Myocyte (in vitro differentiated cells): ENCODE results near the gene GCN1. TPM values are rescaled to one million over a fixed set of nuclear protein-coding genes. Genes with fewer than 3 reads are reported as not detected.

Experiments
- DNase-seq: peaks from one replicate; pipeline ENCODE4 v3.0.0-alpha.2; 2012; ENCODE audit warnings: low read depth
- microRNA-seq: library from miRNA; unstranded; fragments of <30 nt; microRNA quantifications from one replicate; pipeline ENCODE4, GENCODE V29; 2016
- total RNA-seq: library from RNA; depleted of rRNA; stranded (reverse); fragments of >200 nt; gene quantifications from 2 replicates; pipeline ENCODE4 v1.2.3, GENCODE V29; 2014

Gene GCN1
- total RNA-seq, 1 donor from 2014 or later, result 59.2 TPM

DNA sequence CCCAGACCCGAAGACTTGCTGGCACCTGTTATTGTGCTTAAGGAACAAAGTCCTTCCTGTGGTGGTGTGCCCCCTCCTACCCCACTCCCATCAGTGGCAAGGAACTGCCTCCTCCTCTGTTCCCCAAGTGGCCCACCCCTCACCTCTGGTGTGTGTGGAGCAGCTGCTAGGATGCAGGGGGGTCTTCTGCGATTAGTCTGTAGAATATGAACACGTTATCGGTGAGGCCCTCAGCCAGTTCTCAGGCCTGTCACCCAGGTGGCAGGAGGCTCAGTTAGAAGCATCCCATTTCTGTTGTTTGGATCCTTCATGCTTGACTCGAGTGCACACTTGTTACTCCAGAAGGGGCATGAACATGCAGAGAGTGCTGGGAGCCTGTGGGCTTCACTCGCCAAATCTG lies 117.3 kb downstream of the GCN1 start:
- DNase-seq, result no peak

Small RNA genes within 50 kb of the gene (microRNA-seq; reads per million reads assigned to microRNA genes)
- not detected for gene MIR4498

Other genes with a start within 250 kb of the GCN1 start
- 0.88 and 2.5 TPM in 2 replicates for gene BICDL1, start 205.5 kb downstream of the GCN1 start, total RNA-seq
- 18.9 and 20.8 TPM in 2 replicates for gene RAB35, start 78.0 kb downstream of the GCN1 start, total RNA-seq
- gene RPLP0, start 6.4 kb upstream of the GCN1 start, total RNA-seq, result 2,822 and 3,245 TPM in 2 replicates
- 98.8 and 128 TPM in 2 replicates for gene PXN, start 71.0 kb upstream of the GCN1 start, total RNA-seq
- not detected in 2 replicates for gene RNU4-2, start 97.2 kb upstream of the GCN1 start, total RNA-seq
- gene RNU4-1, start 98.5 kb upstream of the GCN1 start, total RNA-seq, result not detected in 2 replicates
- gene SIRT4, start 107.6 kb upstream of the GCN1 start, total RNA-seq, result 4.5 and 5.6 TPM in 2 replicates
- gene PLA2G1B, start 133.1 kb upstream of the GCN1 start, total RNA-seq, result not detected in 2 replicates
- 0.35 TPM in 1 of 2 replicates, not detected in the other for gene MSI1, start 174.4 kb upstream of the GCN1 start, total RNA-seq
- 281 and 325 TPM in 2 replicates for gene COX6A1, start 243.4 kb upstream of the GCN1 start, total RNA-seq